ENCODE results near the gene IFNGR1. TPM values are rescaled to one million over a fixed set of nuclear protein-coding genes. Genes with fewer than 3 reads are reported as not detected.

IFNGR1 gene
- total RNA-seq, 1 experiment from 2014 or later = 19.5 TPM

DNA sequence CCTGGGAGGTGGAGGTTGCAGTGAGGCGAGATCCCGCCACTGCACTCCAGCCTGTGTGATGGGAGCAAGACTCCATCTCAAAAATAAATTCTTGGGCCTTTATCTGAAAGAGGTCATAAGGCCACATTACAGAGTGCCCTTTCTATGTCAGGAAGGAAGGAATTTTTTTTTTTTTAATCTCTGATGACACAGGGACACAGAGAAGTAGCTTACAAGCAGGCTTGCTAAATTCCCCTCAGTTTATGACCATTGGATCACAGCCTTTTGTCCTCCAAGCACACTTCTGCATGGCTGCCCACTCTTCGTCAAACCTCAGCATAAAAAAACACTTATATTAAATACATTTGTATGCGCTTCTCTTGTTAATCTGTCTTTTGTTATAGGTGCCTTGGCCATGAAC lies 7.5 kb upstream of the IFNGR1 start:
- ChIA-PET POLR2A (ENCODE audit: unreplicated experiment) (no interaction called here), CTCF (no interaction called here)
- no peaks in the 10 kb centered on the region for H3K9me3 ChIP-seq (ENCODE audit: insufficient read depth, low read depth)
- H4K20me1 ChIP-seq (ENCODE audit: insufficient read depth) = no peaks in the 10 kb centered on the region
- BruUV-seq (replicated peaks) = no TSS peak
- DNase-seq = no peak
- H3K79me2 ChIP-seq (ENCODE audit: low read depth) = no peaks in the 10 kb centered on the region
- no peak overlapping the region for H3K4me2 ChIP-seq
- H2AFZ ChIP-seq = no peak overlapping the region
- H3K27me3 ChIP-seq (ENCODE audit: insufficient read depth, low read depth) = no peaks in the 10 kb centered on the region
- no peak overlapping the region for H3K27ac ChIP-seq
- intact Hi-C loops (cut with micrococcal nuclease; ENCODE audit: unreplicated experiment) = loop anchor here (1.0 kb wide), 1 partner anchor 23 kb away; no protein-coding TSS in a partner anchor
- TF ChIP-seq, protein P1, sequence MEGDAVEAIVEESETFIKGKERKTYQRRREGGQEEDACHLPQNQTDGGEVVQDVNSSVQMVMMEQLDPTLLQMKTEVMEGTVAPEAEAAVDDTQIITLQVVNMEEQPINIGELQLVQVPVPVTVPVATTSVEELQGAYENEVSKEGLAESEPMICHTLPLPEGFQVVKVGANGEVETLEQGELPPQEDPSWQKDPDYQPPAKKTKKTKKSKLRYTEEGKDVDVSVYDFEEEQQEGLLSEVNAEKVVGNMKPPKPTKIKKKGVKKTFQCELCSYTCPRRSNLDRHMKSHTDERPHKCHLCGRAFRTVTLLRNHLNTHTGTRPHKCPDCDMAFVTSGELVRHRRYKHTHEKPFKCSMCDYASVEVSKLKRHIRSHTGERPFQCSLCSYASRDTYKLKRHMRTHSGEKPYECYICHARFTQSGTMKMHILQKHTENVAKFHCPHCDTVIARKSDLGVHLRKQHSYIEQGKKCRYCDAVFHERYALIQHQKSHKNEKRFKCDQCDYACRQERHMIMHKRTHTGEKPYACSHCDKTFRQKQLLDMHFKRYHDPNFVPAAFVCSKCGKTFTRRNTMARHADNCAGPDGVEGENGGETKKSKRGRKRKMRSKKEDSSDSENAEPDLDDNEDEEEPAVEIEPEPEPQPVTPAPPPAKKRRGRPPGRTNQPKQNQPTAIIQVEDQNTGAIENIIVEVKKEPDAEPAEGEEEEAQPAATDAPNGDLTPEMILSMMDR (conservative IDR thresholded peaks at IDR 0.05) = no peak
- TF ChIP-seq EZH2 (IDR thresholded peaks at IDR 0.05; ENCODE audit: low read depth) = no peak
- no peaks in the 10 kb centered on the region for H3K9me2 ChIP-seq (ENCODE audit: insufficient read depth)
- H3K4me3 ChIP-seq = no peak overlapping the region
- H3F3A ChIP-seq (ENCODE audit: insufficient read depth, low read depth) = peaks cover 8% of the 10 kb centered on the region; the same call in 1 of the 2 replicates
- H3K4me1 ChIP-seq (replicated peaks; ENCODE audit: insufficient read depth) = peaks cover 11% of the 10 kb centered on the region
- no peaks in the 10 kb centered on the region for H3K36me3 ChIP-seq (ENCODE audit: low read depth)

DNA sequence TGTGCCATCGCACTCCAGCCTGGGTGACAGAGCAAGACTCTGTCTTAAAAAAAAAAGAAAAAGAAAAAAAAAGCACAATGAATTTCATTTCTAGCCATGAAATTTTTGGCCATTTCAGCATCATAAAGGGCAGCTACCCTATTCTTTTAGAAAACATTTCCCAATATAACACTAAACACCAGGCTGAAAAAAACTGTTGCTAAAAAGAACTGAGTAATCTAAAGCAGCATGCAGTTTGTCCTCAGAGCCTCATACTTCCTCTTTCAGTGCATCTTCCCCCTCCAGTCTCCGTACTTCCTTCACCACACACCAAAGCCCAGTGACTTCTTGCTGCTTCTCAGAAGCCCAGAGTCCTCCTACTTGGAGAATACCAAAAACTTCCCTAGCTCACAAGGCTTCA lies 5.6 kb upstream of the IFNGR1 start:
- H3K4me1 ChIP-seq (replicated peaks; ENCODE audit: insufficient read depth) = peaks cover 26% of the 10 kb centered on the region
- intact Hi-C loops (cut with micrococcal nuclease; ENCODE audit: unreplicated experiment) = no loop called here
- H3K4me3 ChIP-seq = no peak overlapping the region
- BruUV-seq (replicated peaks) = no TSS peak
- no peaks in the 10 kb centered on the region for H3K27me3 ChIP-seq (ENCODE audit: insufficient read depth, low read depth)
- CTCF ChIA-PET = no interaction called here
- POLR2A ChIA-PET (ENCODE audit: unreplicated experiment) = no interaction called here
- no peak overlapping the region for H3K4me2 ChIP-seq
- H3F3A ChIP-seq (ENCODE audit: insufficient read depth, low read depth) = peaks cover 19% of the 10 kb centered on the region; the same call in 1 of the 2 replicates
- H3K27ac ChIP-seq = no peak overlapping the region
- H3K79me2 ChIP-seq (ENCODE audit: low read depth) = no peaks in the 10 kb centered on the region
- no peaks in the 10 kb centered on the region for H3K9me2 ChIP-seq (ENCODE audit: insufficient read depth)
- no peak for TF ChIP-seq EZH2 (IDR thresholded peaks at IDR 0.05; ENCODE audit: low read depth)
- TF ChIP-seq, protein P1 (conservative IDR thresholded peaks at IDR 0.05) = no peak
- H2AFZ ChIP-seq = no peak overlapping the region
- no peaks in the 10 kb centered on the region for H3K9me3 ChIP-seq (ENCODE audit: insufficient read depth, low read depth)
- H3K36me3 ChIP-seq (ENCODE audit: low read depth) = no peaks in the 10 kb centered on the region
- no peak for DNase-seq
- no peaks in the 10 kb centered on the region for H4K20me1 ChIP-seq (ENCODE audit: insufficient read depth)

DNA sequence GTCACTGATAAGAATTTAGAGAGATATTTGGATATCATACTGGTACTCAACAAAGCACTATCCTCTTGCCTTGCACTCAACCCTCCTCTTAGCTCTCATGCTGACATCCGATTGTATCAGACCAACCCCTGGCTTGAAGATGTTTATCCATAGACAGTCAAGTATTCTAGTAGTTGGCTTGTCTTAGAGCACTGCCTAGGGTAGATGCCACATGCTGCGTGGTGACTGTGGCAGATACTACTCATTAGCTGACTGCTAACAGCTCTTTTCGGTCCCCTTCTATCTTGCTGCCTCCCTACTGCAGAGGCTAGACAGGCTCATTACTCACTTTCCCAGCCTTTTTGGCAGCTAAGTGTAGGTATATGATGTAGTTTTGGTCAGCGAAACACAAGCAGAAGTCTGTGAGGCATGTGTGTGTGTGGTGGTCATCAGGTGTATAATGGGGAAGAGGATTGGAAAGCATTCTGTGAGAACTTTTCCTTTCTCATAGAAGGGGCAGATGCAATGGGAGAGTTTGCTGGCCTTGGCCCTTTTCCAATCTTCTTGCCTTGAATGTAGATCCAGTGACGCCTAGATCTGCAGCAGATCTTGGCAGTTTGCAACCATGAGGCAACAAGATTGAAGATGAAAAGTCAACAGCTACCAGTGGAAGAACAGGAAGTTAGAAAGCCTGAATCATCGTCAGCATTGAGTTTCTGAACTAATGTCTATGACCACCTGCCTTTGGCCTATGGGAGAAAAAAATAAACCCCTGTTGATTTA lies 4.4 kb upstream of the IFNGR1 start:
- Histone ChIP-seq H3K27me3 (ENCODE audit: insufficient read depth, low read depth) (no peaks in the 10 kb centered on the region), H3K9me2 (ENCODE audit: insufficient read depth) (no peaks in the 10 kb centered on the region), H3K4me2 (no peak overlapping the region), H4K20me1 (ENCODE audit: insufficient read depth) (no peaks in the 10 kb centered on the region), H2AFZ (no peak overlapping the region), H3K27ac (peak overlapping the region; percentile 53), H3F3A (ENCODE audit: insufficient read depth, low read depth) (peaks cover 29% of the 10 kb centered on the region; the same call in 1 of the 2 replicates), H3K79me2 (ENCODE audit: low read depth) (peaks cover 5% of the 10 kb centered on the region), H3K4me1 (replicated peaks; ENCODE audit: insufficient read depth) (peaks cover 31% of the 10 kb centered on the region), H3K4me3 (no peak overlapping the region), H3K9me3 (ENCODE audit: insufficient read depth, low read depth) (no peaks in the 10 kb centered on the region), H3K36me3 (ENCODE audit: low read depth) (no peaks in the 10 kb centered on the region)
- ChIA-PET CTCF (no interaction called here), POLR2A (ENCODE audit: unreplicated experiment) (interaction anchor here (0.7 kb wide), 1 partner anchor 11 kb away, joined by 32 read pairs; no protein-coding TSS in a partner anchor)
- DNase-seq = peak; percentile 22 to 89
- intact Hi-C loops (cut with micrococcal nuclease; ENCODE audit: unreplicated experiment) = no loop called here
- BruUV-seq (replicated peaks) = no TSS peak
- TF ChIP-seq, protein P1 (conservative IDR thresholded peaks at IDR 0.05) = no peak
- TF ChIP-seq EZH2 (IDR thresholded peaks at IDR 0.05; ENCODE audit: low read depth) = no peak

All from PC-9 (cell line).